GM12872 (cell line): ENCODE data around the gene PDE7B.

Experiments
- CTCF ChIP-seq: IDR thresholded peaks from 3 replicates; pipeline ENCODE4 v1.5.1; 2011; ENCODE audit warnings: low read depth, mild to moderate bottlenecking, low read length, moderate library complexity; ENCODE audit not compliant: insufficient read depth

Gene PDE7B

GRCh38 chr6:135972150-135972549 is 120.6 kb downstream of the PDE7B start:
- no peak for TF ChIP-seq CTCF

- TF ChIP-seq CTCF: no peak
Observed at GRCh38 chr6:135972586-135972985, 121.1 kb downstream of the PDE7B start.

GRCh38 chr6:135974426-135974825 is 122.9 kb downstream of the PDE7B start:
- no peak for TF ChIP-seq CTCF

GRCh38 chr6:135976585-135976984 is 125.1 kb downstream of the PDE7B start:
- TF ChIP-seq CTCF: no peak

- no peak for TF ChIP-seq CTCF
Observed at GRCh38 chr6:135983093-135983492, 131.6 kb downstream of the PDE7B start.

- no peak for TF ChIP-seq CTCF
Observed at GRCh38 chr6:135983718-135984343, 132.3 kb downstream of the PDE7B start.

GRCh38 chr6:135985471-135985870 is 134.0 kb downstream of the PDE7B start:
- no peak for TF ChIP-seq CTCF
